ENCODE results near the gene CHPF.

CHPF gene

GRCh38 chr2:219523031-219523671 is 20.5 kb downstream of the CHPF start:
- TF ChIP-seq POLR2A (IDR thresholded peaks at IDR 0.05; ENCODE audit: low read depth, low read length): no peak
- TF ChIP-seq POLR2AphosphoS5 (IDR thresholded peaks at IDR 0.05; ENCODE audit: low read depth, low read length): no peak
- no peak for TF ChIP-seq TAF1 (IDR thresholded peaks at IDR 0.05; ENCODE audit: borderline replicate concordance, low read depth, low read length)
- no peak for DNase-seq (ENCODE audit: insufficient read length)
- no peak for FAIRE-seq

- FAIRE-seq: no peak
- no peak for DNase-seq (ENCODE audit: insufficient read length)
Observed at GRCh38 chr2:219522111-219523030, 21.2 kb downstream of the CHPF start.

DNA sequence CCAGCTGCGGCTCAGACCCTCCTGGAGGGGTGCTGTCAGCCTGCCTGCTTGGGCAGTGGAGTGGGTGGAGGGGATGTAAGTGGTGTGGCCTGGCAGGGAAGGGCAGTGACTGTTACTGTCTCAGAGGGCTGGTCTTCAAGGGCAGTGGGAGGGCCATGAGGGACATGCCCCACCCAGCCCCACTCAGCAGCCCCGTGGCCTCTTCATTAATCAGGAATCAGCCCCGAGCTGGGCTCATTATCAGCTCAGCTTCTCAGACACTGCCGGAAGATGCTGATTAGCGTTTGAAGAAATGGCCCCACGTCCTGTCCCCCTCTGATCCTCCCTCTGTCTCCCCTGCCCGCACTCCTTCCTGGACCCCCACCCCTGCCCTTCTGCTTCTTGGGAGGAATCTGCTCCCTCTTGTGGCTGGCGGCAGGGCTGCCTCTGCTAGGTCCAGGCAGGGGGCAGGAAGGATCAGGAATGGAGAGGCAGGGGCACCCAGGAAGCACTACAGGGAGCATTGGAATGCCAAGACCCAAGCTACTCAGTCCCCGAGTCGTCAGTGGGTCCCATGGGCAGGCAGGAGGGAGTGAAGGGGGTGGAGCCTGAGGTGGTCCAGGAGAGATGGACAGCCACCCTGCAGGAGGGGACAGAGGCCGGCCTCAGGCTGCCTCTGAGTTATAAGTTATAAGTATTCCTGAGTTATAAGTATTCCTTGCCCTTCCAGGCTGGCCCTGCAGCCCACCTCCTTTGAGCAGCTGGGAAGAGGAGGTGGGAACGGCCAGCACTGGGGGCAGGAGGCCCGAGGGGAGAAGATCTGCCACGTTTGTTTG is 22.3 kb downstream of the CHPF start:
- TF ChIP-seq TAF1 (IDR thresholded peaks at IDR 0.05; ENCODE audit: borderline replicate concordance, low read depth, low read length): no peak
- TF ChIP-seq POLR2A (IDR thresholded peaks at IDR 0.05; ENCODE audit: low read depth, low read length): no peak
- no peak for TF ChIP-seq POLR2AphosphoS5 (IDR thresholded peaks at IDR 0.05; ENCODE audit: low read depth, low read length)
- DNase-seq (ENCODE audit: insufficient read length): no peak
- no peak for FAIRE-seq

More at GRCh38 chr2:219522111-219523030, 21.2 kb downstream of the CHPF start:
- TF ChIP-seq POLR2AphosphoS5 (IDR thresholded peaks at IDR 0.05; ENCODE audit: low read depth, low read length): no peak
- TF ChIP-seq POLR2A (IDR thresholded peaks at IDR 0.05; ENCODE audit: low read depth, low read length): no peak
- no peak for TF ChIP-seq TAF1 (IDR thresholded peaks at IDR 0.05; ENCODE audit: borderline replicate concordance, low read depth, low read length)

DNA sequence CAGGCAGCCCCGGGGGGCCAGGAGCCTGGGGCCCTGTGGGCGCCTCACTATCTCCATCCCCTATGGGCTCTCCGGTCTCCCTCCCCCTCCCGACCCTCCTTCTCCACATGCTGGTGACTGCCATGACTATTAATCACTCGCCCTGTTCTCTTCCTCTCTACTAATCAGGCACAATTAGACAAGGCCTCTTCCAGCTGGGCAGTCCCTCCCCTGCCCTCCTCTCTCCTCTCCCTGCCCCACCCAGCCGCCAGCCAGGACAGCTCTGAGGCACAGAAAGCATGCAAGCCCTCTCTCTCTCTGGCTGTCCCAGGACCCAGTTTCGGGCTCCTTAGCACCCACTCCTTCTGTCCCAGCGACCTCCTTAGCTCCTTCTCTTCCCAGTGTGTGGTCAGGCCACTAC is 23.5 kb downstream of the CHPF start:
- TF ChIP-seq TAF1 (IDR thresholded peaks at IDR 0.05; ENCODE audit: borderline replicate concordance, low read depth, low read length): no peak
- TF ChIP-seq POLR2AphosphoS5 (IDR thresholded peaks at IDR 0.05; ENCODE audit: low read depth, low read length): no peak
- no peak for TF ChIP-seq POLR2A (IDR thresholded peaks at IDR 0.05; ENCODE audit: low read depth, low read length)
- FAIRE-seq (no peak), DNase-seq (ENCODE audit: insufficient read length) (no peak)

- DNase-seq (ENCODE audit: insufficient read length) (no peak), FAIRE-seq (no peak)
- TF ChIP-seq POLR2AphosphoS5 (IDR thresholded peaks at IDR 0.05; ENCODE audit: low read depth, low read length): no peak
- TF ChIP-seq POLR2A (IDR thresholded peaks at IDR 0.05; ENCODE audit: low read depth, low read length): no peak
- TF ChIP-seq TAF1 (IDR thresholded peaks at IDR 0.05; ENCODE audit: borderline replicate concordance, low read depth, low read length): no peak
Observed at GRCh38 chr2:219519526-219519916, 24.1 kb downstream of the CHPF start.

GRCh38 chr2:219517954-219518778 is 25.4 kb downstream of the CHPF start:
- TF ChIP-seq POLR2AphosphoS5 (IDR thresholded peaks at IDR 0.05; ENCODE audit: low read depth, low read length): no peak
- TF ChIP-seq POLR2A (IDR thresholded peaks at IDR 0.05; ENCODE audit: low read depth, low read length): no peak
- TF ChIP-seq TAF1 (IDR thresholded peaks at IDR 0.05; ENCODE audit: borderline replicate concordance, low read depth, low read length): no peak
- DNase-seq (ENCODE audit: insufficient read length) (no peak), FAIRE-seq (no peak)

DNA sequence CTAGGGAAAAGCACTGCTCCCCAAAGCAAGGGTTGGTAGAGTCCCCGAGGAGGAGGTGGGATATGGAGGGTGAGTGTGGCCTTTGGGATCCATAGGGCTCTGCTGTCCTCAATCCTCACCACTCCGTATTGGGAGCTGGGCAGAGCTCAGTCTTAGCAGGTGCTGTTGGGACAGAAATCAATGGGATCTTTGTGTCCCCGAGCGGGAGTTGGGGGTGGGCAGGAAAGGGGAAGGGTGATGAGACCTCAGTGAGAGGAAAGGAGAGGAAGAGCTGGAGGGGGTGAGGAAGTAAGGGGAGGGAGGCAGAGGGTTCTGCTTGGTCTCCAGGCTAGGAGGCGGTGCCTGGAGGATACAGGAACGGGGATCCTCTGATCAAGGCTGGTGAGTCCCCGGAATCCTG is 26.7 kb downstream of the CHPF start:
- no peak for FAIRE-seq
- TF ChIP-seq TAF1 (IDR thresholded peaks at IDR 0.05; ENCODE audit: borderline replicate concordance, low read depth, low read length) (no peak), POLR2A (IDR thresholded peaks at IDR 0.05; ENCODE audit: low read depth, low read length) (no peak), POLR2AphosphoS5 (IDR thresholded peaks at IDR 0.05; ENCODE audit: low read depth, low read length) (no peak)

GRCh38 chr2:219515874-219516629 is 27.6 kb downstream of the CHPF start:
- DNase-seq (ENCODE audit: insufficient read length) (no peak), FAIRE-seq (no peak)
- no peak for TF ChIP-seq TAF1 (IDR thresholded peaks at IDR 0.05; ENCODE audit: borderline replicate concordance, low read depth, low read length)
- no peak for TF ChIP-seq POLR2A (IDR thresholded peaks at IDR 0.05; ENCODE audit: low read depth, low read length)
- no peak for TF ChIP-seq POLR2AphosphoS5 (IDR thresholded peaks at IDR 0.05; ENCODE audit: low read depth, low read length)

More for the DNA sequence above, 26.7 kb downstream of the CHPF start:
- no peak for DNase-seq (ENCODE audit: insufficient read length)

DNA sequence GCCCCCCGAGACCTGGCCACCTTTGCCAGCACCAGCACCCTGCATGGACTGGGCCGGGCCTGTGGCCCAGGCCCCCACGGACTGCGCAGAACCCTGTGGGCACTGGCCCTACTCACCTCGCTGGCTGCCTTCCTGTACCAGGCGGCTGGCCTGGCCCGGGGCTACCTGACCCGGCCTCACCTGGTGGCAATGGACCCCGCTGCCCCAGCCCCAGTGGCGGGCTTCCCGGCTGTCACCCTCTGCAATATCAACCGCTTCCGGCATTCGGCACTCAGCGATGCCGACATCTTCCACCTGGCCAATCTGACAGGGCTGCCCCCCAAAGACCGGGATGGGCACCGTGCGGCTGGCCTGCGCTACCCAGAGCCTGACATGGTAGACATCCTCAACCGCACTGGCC is 28.8 kb downstream of the CHPF start:
- TF ChIP-seq POLR2A (IDR thresholded peaks at IDR 0.05; ENCODE audit: low read depth, low read length) (no peak), POLR2AphosphoS5 (IDR thresholded peaks at IDR 0.05; ENCODE audit: low read depth, low read length) (no peak), TAF1 (IDR thresholded peaks at IDR 0.05; ENCODE audit: borderline replicate concordance, low read depth, low read length) (no peak)
- FAIRE-seq: no peak
- no peak for DNase-seq (ENCODE audit: insufficient read length)
